Mesothelial cell of epicardium (in vitro differentiated cells): Measurements from ENCODE around the gene CRYZL1. TPM values are rescaled to one million over a fixed set of nuclear protein-coding genes. Genes with fewer than 3 reads are reported as not detected.
"Not testable (repeated sequence)": the region's sequence is repeated elsewhere in the genome, so short reads cannot be mapped to it uniquely, and the experiment has no call there.

ENCODE experiments used
- DNase-seq, 2 experiments: peaks; one replicate each; pipeline ENCODE4 v3.0.0; 2021; ENCODE audit warnings: low spot score in 2 of 2; ENCODE audit not compliant: unreplicated experiment in 2 of 2
- H3K27ac Mint-ChIP-seq: 2 replicates; pipeline ENCODE4 v1.8.0; 2021; ENCODE audit warnings: mixed read lengths
- H3K27me3 Mint-ChIP-seq: 2 replicates; pipeline ENCODE4 v1.8.0; 2021; ENCODE audit warnings: low read depth, mixed read lengths
- H3K36me3 Mint-ChIP-seq: 2 replicates; pipeline ENCODE4 v1.8.0; 2021; ENCODE audit warnings: mixed read lengths
- H3K4me1 Mint-ChIP-seq: 2 replicates; pipeline ENCODE4 v1.8.0; 2021; ENCODE audit warnings: mixed read lengths
- H3K4me3 Mint-ChIP-seq: 2 replicates; pipeline ENCODE4 v1.8.0; 2021; ENCODE audit warnings: mild to moderate bottlenecking, moderate library complexity, mixed read lengths
- H3K9me3 Mint-ChIP-seq: 2 replicates; pipeline ENCODE4 v1.8.0; 2021; ENCODE audit warnings: mixed read lengths
- CTCF ChIP-seq: fragments of 200-600 bp; sonication (generic); IDR thresholded peaks from one replicate; pipeline ENCODE4 v1.5.0; 2021; ENCODE audit warnings: antibody characterized with exemption; ENCODE audit not compliant: unreplicated experiment
- total RNA-seq: library from RNA; stranded (reverse); gene quantifications from 3 replicates; pipeline ENCODE4 v1.2.1, GENCODE V29; 2021

Gene CRYZL1
- total RNA-seq, 1 donor from 2014 or later, result 63.0 TPM

GRCh38 chr21:33578959-33579542 lies 62.5 kb downstream of the CRYZL1 start:
- peaks cover 17% of the 10 kb centered on the region for H3K36me3 Mint-ChIP-seq
- H3K27me3 Mint-ChIP-seq, result no peaks in the 10 kb centered on the region
- H3K27ac Mint-ChIP-seq, result peak overlapping the region; percentile 69
- H3K4me3 Mint-ChIP-seq, result no peak overlapping the region
- H3K4me1 Mint-ChIP-seq, result no peaks in the 10 kb centered on the region
- H3K9me3 Mint-ChIP-seq, result no peaks in the 10 kb centered on the region
- TF ChIP-seq CTCF, result no peak
- DNase-seq, result no peak

GRCh38 chr21:33578214-33578613 lies 63.3 kb downstream of the CRYZL1 start:
- TF ChIP-seq CTCF, result no peak
- no peaks in the 10 kb centered on the region for H3K4me1 Mint-ChIP-seq
- peaks cover 20% of the 10 kb centered on the region for H3K36me3 Mint-ChIP-seq
- H3K9me3 Mint-ChIP-seq, result no peaks in the 10 kb centered on the region
- H3K4me3 Mint-ChIP-seq, result no peak overlapping the region
- H3K27ac Mint-ChIP-seq, result no peak overlapping the region
- no peaks in the 10 kb centered on the region for H3K27me3 Mint-ChIP-seq
- DNase-seq, result no peak

- not testable (repeated sequence) for H3K4me1 Mint-ChIP-seq, H3K4me3 Mint-ChIP-seq, H3K27ac Mint-ChIP-seq, H3K9me3 Mint-ChIP-seq, DNase-seq, H3K27me3 Mint-ChIP-seq
- peaks cover 26% of the 10 kb centered on the region for H3K36me3 Mint-ChIP-seq
These were observed 64.8 kb downstream of the CRYZL1 start for GRCh38 chr21:33576741-33577141.

DNA sequence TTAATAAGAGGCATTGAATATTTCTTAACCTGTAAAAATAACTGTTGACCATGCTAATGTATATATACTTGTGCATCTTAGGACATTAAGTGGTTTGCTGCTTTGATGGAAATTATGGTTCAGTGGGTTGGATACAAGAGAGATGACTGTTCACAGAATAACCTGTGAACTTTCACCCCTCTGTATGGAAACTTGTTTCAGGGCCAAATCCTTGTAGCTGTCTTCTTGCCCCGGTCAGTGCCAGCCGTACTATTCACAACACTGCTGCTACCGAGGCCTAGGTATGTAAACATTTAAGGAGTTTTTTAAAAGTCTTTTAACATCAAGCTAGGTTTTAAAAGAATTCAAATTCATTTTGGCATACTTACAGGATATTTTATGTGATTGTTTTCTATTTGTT lies 69.2 kb downstream of the CRYZL1 start:
- no peak for DNase-seq
- peaks cover 30% of the 10 kb centered on the region for H3K36me3 Mint-ChIP-seq
- peak overlapping the region; percentile 47 for H3K27ac Mint-ChIP-seq
- H3K4me1 Mint-ChIP-seq, result peaks cover 1% of the 10 kb centered on the region
- TF ChIP-seq CTCF, result no peak
- no peaks in the 10 kb centered on the region for H3K9me3 Mint-ChIP-seq
- no peak overlapping the region for H3K4me3 Mint-ChIP-seq
- H3K27me3 Mint-ChIP-seq, result no peaks in the 10 kb centered on the region

- TF ChIP-seq CTCF, result no peak
- peaks cover 1% of the 10 kb centered on the region for H3K4me1 Mint-ChIP-seq
- peak overlapping the region; percentile 52 for H3K27ac Mint-ChIP-seq
- no peak for DNase-seq
- no peak overlapping the region for H3K4me3 Mint-ChIP-seq
- H3K9me3 Mint-ChIP-seq, result no peaks in the 10 kb centered on the region
- peaks cover 24% of the 10 kb centered on the region for H3K36me3 Mint-ChIP-seq
- no peaks in the 10 kb centered on the region for H3K27me3 Mint-ChIP-seq
These were observed 71.5 kb downstream of the CRYZL1 start for GRCh38 chr21:33569991-33570390.

DNA sequence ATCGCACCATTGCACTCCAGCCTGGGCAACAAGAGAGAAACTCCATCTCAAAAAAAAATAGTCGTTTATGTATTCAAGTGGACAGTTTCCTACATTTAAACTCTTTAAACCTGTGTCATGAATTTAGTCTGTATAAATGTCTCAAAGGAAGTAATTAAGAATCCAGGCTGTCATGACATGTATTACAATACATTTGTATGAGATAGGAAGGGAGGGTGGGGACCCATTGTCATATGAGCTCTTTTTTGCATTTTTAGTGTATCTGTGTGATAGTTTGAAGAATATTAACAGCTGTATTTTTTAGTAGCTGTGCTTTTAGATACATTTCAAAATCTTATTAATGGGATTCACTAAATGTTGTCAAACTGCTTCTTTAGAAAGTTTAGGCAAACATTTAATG lies 73.1 kb downstream of the CRYZL1 start:
- H3K36me3 Mint-ChIP-seq, result peaks cover 15% of the 10 kb centered on the region
- no peak for DNase-seq
- H3K27ac Mint-ChIP-seq, result peak overlapping the region; percentile 50
- TF ChIP-seq CTCF, result no peak
- no peaks in the 10 kb centered on the region for H3K9me3 Mint-ChIP-seq
- peaks cover 1% of the 10 kb centered on the region for H3K4me1 Mint-ChIP-seq
- H3K4me3 Mint-ChIP-seq, result no peak overlapping the region
- no peaks in the 10 kb centered on the region for H3K27me3 Mint-ChIP-seq
